IPS DF 4.7 (cell line): ENCODE results near the gene SMIM12.
"Not testable (repeated sequence)": the region's sequence is repeated elsewhere in the genome, so short reads cannot be mapped to it uniquely, and the experiment has no call there.

Experiments
- DNase-seq: peaks from one replicate; pipeline ENCODE4 v3.0.0-alpha.2; 2013; ENCODE audit warnings: low spot score; ENCODE audit errors: extremely low read depth

SMIM12 gene

GRCh38 chr1:34844252-34844634 is 15.3 kb downstream of the SMIM12 start:
- DNase-seq = no peak

GRCh38 chr1:34843392-34844251 is 15.9 kb downstream of the SMIM12 start:
- no peak for DNase-seq

DNA sequence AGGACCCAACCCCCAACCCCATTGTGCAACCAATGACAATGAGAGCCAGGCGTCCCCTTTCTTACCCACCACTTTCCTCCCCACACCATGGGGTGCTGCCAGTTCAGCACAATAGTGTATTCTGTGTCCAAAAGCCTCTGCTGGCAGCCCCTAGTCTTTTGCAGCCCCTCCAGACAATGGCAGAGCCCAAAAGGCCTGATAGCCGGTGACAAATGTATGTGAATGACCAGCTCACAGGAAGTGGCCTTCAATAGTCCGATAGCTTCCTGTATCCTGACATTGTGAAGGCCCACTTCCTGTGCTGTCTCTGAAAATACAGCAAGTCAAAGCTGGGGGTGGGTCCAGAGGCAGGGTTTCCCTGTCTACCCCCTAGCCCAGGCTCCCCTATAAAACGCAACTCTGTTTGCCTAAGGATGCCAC is 16.6 kb downstream of the SMIM12 start:
- DNase-seq = no peak

GRCh38 chr1:34842073-34842472 is 17.5 kb downstream of the SMIM12 start:
- DNase-seq = no peak

GRCh38 chr1:34840426-34840825 is 19.1 kb downstream of the SMIM12 start:
- no peak for DNase-seq

DNA sequence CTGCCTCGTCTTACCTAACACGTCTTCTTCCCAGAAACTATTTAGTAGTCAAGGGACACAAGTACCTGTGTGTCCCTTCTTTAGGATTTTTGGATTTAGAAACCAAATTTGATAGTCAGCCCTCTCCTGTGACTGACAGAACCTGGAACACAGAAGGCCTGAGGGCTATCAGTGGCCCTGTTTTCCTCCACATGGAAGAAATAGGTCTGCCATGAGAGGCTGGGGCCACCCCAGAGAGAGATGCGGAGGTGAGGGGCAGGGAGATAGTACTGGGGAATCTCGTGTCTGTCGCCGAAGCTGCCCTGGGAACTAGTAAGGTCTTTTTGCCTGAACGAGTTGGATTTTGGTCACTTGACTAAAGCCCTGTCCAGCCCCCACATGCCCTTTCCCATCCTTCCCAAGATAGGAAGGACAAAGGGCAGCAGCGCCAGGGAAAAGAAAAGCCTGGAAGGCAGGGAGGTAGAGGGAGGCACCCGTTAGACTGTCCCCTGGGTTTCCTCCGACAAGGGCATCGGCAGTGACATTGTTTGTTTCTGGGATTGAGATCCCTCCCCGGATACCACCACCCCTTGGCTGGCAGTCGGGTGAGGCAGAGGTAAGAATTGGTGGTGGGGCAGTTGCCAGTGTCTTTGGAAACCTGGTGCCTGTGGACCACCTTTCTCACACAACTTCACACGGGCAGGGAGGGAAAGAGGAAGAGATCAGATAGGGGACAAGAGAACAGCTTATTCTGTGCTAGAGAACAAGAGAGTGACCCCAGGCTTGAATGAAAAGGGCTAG is 19.8 kb downstream of the SMIM12 start:
- DNase-seq = no peak

DNA sequence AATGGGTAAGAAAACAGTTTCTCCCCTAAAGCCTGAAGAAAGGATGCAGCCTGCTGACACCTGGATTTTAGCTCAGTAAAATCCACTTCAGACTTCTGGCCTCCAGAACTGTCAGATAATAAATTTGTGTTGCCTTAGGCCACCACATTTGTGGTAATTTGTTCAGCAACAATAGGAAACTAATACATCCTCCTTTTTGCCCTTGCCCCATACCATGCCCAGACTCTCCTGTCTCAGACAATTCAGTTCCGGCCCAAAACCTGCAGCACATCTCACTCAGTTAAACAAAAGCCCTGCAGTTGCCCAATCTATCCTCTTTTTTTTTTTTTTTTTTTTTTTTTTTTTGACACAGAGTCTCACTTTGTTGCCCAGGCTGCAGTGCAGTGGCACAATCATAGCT is 25.8 kb downstream of the SMIM12 start:
- DNase-seq = no peak

GRCh38 chr1:34831721-34832246 is 27.8 kb downstream of the SMIM12 start:
- no peak for DNase-seq

DNA sequence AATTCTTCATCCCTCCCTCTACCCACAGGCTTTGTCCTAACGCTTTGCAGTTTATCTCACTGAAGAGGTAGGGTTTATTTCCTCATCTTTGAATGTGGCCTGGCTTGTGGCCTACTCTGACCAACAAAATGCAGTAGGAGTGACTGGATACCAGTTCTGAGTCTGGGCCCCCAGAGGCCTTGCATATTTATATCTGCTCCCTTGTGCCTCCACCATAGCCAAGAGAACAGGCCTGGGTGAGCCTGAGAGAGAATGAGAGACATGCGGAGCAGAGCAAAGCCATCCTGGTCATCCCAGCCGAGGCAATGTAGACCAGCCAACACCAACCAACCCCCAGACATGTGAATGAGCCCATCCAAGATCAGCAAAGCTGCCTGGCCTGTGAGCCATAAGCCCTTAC is 30.3 kb downstream of the SMIM12 start:
- no peak for DNase-seq

DNA sequence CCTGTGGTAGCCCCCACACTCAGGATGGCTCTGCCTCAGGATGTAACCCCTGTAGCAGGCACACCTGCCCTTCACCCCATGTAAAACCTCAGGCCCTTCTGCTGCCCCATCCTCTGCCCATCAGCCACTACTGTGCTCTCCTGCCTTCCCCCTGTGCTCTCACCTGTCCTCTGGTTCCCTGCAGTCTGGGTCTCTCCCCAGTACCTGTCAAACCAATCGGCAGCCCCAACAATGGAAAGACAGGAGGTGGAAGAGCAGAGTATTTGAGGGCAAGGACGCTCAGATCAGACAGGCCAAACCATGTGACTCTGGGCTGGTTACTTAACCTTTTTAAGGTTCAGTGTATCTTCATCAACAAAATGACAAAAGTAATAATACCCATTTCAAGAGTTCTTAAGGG is 30.9 kb downstream of the SMIM12 start:
- DNase-seq = no peak

GRCh38 chr1:34827341-34827941 is 32.1 kb downstream of the SMIM12 start:
- no peak for DNase-seq

DNA sequence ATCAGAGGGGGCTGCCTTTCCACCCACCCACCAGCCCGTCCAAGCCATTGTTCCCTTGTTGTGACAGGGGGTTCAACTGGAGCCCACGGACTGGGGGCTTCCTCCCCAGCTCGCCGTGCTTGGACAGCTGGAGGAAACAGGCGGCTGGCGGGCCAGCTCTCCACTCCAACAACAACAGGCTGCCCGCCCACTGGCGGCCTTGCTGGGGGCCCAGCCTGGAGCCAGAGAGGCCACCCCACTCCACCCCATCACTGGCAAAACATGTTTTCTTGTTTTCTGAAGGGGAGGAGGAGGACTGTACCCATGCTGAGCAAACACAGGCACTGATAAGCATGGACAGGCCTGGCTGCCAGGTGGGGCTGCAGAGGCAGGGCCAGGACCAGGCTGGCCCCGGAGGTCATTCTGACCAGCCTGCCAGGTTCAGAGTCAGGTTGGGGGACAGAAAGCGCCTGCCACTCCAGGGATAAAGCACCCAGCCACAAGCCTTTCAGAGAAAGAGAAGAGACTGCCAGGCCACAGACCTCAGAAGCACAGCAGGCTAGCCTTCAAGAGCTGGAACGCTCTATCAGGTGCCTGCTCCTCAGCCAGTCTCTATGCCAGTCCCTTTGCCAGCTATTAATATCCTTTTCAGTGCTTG is 34.0 kb downstream of the SMIM12 start:
- no peak for DNase-seq

DNA sequence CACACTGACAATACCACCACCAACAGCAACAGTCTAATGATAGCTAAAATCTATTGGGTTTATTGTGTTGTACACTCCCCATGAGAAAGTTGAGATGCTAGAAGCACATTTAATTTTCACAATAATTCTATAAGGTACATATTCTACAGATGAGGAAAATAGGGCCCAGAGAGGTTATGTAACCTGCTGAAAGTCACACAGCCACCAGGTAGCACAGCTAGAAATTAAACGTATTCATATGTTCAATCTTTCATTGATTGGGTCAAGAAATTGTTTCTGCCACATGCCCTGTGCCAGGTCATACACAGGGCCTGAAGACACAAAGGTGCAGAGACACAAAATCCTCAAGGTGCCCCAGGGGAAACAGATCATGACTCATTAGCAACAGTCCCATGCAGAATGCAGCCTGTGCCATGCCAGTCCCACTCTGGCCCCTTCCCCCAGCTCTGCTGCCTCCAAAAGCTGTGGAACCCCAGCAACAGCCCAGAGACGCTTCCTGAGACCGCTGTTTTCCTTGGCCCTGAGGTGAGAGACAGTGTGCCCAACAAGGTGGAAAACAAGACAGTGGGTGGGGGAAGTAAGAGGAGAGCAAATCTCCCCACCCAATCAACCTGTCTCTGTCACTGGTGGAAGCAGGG is 34.6 kb downstream of the SMIM12 start:
- no peak for DNase-seq

DNA sequence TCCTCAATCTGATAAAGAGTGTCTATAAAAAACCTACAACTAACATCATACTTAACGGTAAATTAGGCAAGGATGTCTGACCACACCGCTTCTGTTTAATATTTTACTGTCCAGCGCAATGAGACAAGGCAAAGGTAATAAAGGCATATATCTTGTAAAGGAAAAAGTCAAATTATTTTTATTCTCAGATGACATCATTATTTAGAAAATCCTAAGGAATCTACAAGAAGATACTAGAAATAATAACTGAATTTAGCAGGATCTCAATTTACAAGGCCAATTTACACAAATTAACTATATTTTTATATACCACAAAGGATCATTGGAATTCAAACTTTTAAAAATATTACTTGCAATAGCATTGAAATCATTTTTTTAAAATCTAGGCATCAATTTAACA is 37.3 kb downstream of the SMIM12 start:
- DNase-seq = no peak

GRCh38 chr1:34818862-34819261 is 40.7 kb downstream of the SMIM12 start:
- not testable (repeated sequence) for DNase-seq

- no peak for DNase-seq
Observed at GRCh38 chr1:34816778-34817177, 42.8 kb downstream of the SMIM12 start.

DNA sequence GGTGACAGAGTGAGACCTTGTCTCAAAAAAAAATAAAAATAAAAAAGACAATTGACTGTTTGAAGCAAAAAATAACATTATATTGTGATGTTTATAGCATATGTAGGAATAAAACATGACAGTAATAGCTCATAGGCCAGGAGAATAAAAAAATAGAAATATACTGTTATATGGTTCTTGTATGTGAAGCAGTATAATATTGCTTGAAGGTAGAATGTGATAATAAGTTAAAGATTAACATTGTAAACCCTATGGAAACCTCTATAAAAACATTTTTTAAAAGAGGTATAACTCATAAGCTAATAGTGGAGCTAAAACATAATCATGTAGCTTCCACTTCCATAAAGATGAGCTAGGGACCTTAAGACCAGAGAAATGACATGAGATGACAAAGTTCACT is 43.2 kb downstream of the SMIM12 start:
- DNase-seq = no peak

GRCh38 chr1:34810781-34811180 is 48.8 kb downstream of the SMIM12 start:
- DNase-seq = not testable (repeated sequence)

DNA sequence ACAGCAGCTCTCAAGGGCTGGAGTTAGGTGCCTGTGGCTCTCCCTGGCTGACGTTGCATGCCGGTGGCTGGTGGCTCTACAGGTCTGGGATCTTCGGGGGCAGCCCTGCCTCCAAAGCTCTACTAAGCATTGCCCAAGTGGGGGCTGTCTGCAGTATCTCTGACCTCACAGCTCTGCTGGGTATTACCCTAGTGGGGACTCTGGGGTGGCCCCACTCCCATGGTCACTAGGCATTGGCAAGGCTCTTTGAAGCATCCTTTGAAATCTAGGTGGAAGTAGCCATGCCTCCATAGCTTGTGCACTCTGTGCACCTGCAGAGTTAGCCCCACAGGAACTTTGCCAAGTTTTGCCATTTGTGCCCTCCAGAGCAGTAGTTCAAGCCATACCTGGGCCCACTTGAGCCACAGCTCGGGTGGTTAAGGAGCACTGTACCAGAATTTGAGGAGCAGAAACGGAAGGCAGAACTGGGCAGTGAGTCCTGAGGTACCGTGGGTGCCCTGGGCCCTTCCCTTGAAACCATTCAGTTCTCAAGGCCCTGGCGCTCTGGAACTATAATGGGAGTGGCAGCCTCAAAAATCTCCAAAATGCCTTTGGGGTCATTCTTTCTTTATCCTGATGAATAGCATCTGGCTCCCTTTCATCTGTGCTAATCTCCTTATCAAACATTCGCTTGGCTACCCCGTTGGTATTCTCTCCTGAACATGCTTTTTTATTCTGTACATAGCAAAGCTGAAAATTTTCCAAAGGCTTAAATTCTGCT is 51.3 kb downstream of the SMIM12 start:
- no peak for DNase-seq

DNA sequence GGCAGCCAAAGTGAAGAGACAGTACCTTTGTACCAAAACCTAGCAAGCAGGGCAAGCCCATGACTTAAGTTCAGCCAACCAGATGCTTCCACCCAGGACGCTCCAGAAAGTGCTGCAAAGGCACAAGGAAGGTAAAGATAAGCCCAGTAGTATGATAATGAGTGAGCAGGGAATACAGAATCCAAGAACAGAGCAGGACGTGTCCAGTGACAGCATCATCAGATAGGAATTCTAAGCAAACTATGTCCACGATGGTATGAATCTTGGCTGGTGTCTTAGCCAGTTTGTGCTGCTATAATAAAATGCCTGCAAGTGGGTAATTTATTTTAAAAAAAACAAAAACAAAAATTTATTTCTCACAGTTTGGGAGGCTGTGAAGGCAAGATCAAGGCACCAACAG is 53.2 kb downstream of the SMIM12 start:
- DNase-seq = no peak
